Calu3 (cell line): ENCODE measurements around the gene SLC25A21. TPM values are rescaled to one million over a fixed set of nuclear protein-coding genes. Genes with fewer than 3 reads are reported as not detected.

Experiments
- BruUV-seq: library from RNA; stranded (reverse); fragments of 400-500 nt; replicated peaks from 2 replicates; lab custom pipeline; 2021; lab: Mats Ljungman, UMichigan
- CTCF ChIA-PET: fragments of 300-600 bp; sonication (Branson Sonifier 250); formaldehyde crosslinking; loops from one replicate; lab custom pipeline; 2022; ENCODE audit warnings: antibody characterized with exemption; lab: Charles Lee
- DNase-seq: peaks from one replicate; pipeline ENCODE4 v3.0.0; 2022
- H3K27ac Mint-ChIP-seq: one replicate; pipeline ENCODE4 v1.8.0; 2022; ENCODE audit warnings: mixed read lengths; ENCODE audit not compliant: unreplicated experiment
- H3K27me3 Mint-ChIP-seq: one replicate; pipeline ENCODE4 v1.8.0; 2022; ENCODE audit warnings: mixed read lengths; ENCODE audit not compliant: unreplicated experiment
- H3K36me3 Mint-ChIP-seq: one replicate; pipeline ENCODE4 v1.8.0; 2022; ENCODE audit warnings: mild to moderate bottlenecking, moderate library complexity, mixed read lengths; ENCODE audit not compliant: insufficient read depth, unreplicated experiment
- H3K4me1 Mint-ChIP-seq: one replicate; pipeline ENCODE4 v1.8.0; 2022; ENCODE audit warnings: mild to moderate bottlenecking, low read depth, mixed read lengths; ENCODE audit not compliant: unreplicated experiment
- H3K4me3 Mint-ChIP-seq: one replicate; pipeline ENCODE4 v1.8.0; 2022; ENCODE audit warnings: mild to moderate bottlenecking, low read depth, moderate library complexity, mixed read lengths; ENCODE audit not compliant: unreplicated experiment
- H3K9me3 Mint-ChIP-seq: one replicate; pipeline ENCODE4 v1.8.0; 2022; ENCODE audit warnings: low read depth, mixed read lengths; ENCODE audit not compliant: unreplicated experiment
- intact Hi-C: fragments of 100-400 bp; cut with micrococcal nuclease; formaldehyde crosslinking; loops from one replicate; pipeline ENCODE4 v1.10.0; 2022; ENCODE audit not compliant: unreplicated experiment
- total RNA-seq: library from RNA; stranded (reverse); gene quantifications from 2 replicates; pipeline ENCODE4 v1.2.3, GENCODE V29; 2022
- TF ChIP-seq, protein P1 (sequence below): fragments of 200-600 bp; IDR thresholded peaks from one replicate; pipeline ENCODE4 v1.8.0; 2022; ENCODE audit warnings: antibody characterized with exemption; ENCODE audit not compliant: unreplicated experiment

Gene SLC25A21
- total RNA-seq, 1 experiment from 2014 or later = 1.4 TPM

DNA sequence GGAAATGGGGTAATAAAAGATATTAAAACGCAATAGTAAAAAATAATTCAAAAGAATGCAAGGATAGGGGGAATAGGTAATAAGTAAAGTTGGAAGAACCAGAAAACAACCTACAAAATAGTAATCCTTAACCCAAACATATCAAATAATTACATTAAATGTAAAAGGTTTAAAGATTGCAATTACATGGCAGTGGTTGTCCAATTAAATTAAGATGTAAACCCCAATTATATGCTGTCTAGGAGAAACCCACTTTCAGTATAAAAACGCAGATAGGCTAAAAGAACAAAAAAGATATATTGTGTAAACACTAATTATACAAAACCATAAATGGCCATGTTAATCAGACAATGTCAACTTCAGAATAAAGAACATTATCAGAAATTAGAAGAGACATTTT is 247.3 kb downstream of the SLC25A21 start:
- H3K27ac Mint-ChIP-seq = no peak overlapping the region
- no peak overlapping the region for H3K4me3 Mint-ChIP-seq
- intact Hi-C loops = no loop called here
- H3K36me3 Mint-ChIP-seq = no peaks in the 10 kb centered on the region
- CTCF ChIA-PET = no interaction called here
- H3K4me1 Mint-ChIP-seq = no peaks in the 10 kb centered on the region
- no peaks in the 10 kb centered on the region for H3K9me3 Mint-ChIP-seq
- TF ChIP-seq, protein P1, sequence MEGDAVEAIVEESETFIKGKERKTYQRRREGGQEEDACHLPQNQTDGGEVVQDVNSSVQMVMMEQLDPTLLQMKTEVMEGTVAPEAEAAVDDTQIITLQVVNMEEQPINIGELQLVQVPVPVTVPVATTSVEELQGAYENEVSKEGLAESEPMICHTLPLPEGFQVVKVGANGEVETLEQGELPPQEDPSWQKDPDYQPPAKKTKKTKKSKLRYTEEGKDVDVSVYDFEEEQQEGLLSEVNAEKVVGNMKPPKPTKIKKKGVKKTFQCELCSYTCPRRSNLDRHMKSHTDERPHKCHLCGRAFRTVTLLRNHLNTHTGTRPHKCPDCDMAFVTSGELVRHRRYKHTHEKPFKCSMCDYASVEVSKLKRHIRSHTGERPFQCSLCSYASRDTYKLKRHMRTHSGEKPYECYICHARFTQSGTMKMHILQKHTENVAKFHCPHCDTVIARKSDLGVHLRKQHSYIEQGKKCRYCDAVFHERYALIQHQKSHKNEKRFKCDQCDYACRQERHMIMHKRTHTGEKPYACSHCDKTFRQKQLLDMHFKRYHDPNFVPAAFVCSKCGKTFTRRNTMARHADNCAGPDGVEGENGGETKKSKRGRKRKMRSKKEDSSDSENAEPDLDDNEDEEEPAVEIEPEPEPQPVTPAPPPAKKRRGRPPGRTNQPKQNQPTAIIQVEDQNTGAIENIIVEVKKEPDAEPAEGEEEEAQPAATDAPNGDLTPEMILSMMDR = no peak
- no peak for DNase-seq
- BruUV-seq = no TSS peak
- H3K27me3 Mint-ChIP-seq = no peaks in the 10 kb centered on the region

DNA sequence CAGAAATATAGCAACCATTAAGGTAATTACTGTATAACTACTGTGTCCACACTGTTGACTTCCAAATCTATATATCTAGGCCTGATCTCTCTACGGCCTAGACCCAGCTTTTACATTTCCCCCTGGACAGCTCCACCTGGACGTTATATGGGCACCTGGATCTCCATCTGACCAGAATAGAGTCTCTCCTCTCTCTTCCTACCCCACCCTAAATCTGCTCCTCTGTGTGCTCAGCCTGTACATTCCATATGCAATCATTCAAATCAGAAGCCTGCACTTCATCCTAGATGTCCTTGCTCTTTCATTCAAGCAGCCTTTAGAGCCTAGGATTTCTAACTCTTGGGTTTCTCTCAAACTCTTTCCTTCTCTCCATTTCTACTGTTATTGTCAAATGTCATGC is 255.7 kb downstream of the SLC25A21 start:
- CTCF ChIA-PET = interaction anchor here (0.9 kb wide), 1 partner anchor 230 kb away, joined by 3 read pairs; no protein-coding TSS in a partner anchor
- no peaks in the 10 kb centered on the region for H3K4me1 Mint-ChIP-seq
- H3K4me3 Mint-ChIP-seq = no peak overlapping the region
- intact Hi-C loops = no loop called here
- DNase-seq = no peak
- H3K36me3 Mint-ChIP-seq = no peaks in the 10 kb centered on the region
- H3K9me3 Mint-ChIP-seq = no peaks in the 10 kb centered on the region
- no peak overlapping the region for H3K27ac Mint-ChIP-seq
- H3K27me3 Mint-ChIP-seq = no peaks in the 10 kb centered on the region
- TF ChIP-seq, protein P1 = no peak
- no TSS peak for BruUV-seq

DNA sequence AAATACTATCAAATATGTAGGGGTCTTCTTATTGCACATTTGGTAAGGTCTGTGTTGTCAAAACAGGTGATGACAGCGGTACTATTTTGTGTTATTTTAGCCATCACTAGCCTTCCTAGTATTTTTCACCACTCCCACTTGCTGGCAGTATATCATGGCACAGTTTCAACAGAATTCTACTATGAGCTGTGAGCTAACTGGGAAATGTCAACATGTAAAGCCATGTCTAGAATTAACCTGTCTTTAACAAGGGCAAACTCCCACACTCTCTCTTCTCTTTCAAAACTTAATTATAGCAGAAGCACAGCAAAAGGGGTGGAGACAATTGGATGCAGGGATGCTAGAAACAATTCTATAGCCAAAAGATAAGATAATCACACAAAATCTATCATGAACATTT is 257.3 kb downstream of the SLC25A21 start:
- Mint-ChIP-seq H3K27me3 (no peaks in the 10 kb centered on the region), H3K27ac (no peak overlapping the region), H3K9me3 (no peaks in the 10 kb centered on the region), H3K4me3 (no peak overlapping the region), H3K4me1 (no peaks in the 10 kb centered on the region), H3K36me3 (no peaks in the 10 kb centered on the region)
- intact Hi-C loops = no loop called here
- CTCF ChIA-PET = no interaction called here
- TF ChIP-seq, protein P1 = no peak
- DNase-seq = no peak
- no TSS peak for BruUV-seq

DNA sequence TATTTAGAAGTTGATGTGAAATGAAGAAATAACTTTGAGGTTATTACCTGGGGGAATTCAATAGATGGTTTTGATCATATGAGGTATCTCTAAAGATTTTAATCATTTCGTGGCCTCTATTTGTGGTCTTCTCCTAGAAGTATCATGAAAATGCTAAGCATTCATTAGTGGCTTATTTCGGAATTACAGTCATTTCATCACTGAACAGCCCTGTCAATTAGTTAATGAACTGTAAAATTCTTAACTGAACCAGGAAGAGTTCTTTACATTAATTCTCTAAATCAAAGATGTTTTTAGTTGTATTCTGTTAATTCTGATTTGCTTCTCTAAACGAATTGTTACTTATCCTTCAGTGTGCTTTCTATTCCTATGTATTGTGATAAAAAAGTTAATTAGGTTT is 261.8 kb downstream of the SLC25A21 start:
- peaks cover 14% of the 10 kb centered on the region for H3K27me3 Mint-ChIP-seq
- DNase-seq = no peak
- CTCF ChIA-PET = no interaction called here
- H3K27ac Mint-ChIP-seq = no peak overlapping the region
- TF ChIP-seq, protein P1 = no peak
- H3K4me3 Mint-ChIP-seq = no peak overlapping the region
- no peaks in the 10 kb centered on the region for H3K9me3 Mint-ChIP-seq
- no TSS peak for BruUV-seq
- H3K36me3 Mint-ChIP-seq = no peaks in the 10 kb centered on the region
- no peaks in the 10 kb centered on the region for H3K4me1 Mint-ChIP-seq
- intact Hi-C loops = no loop called here
